Effector memory CD4-positive, alpha-beta T cell (primary cell): ENCODE measurements around the gene COMMD1.
"Not testable (repeated sequence)": the region's sequence is repeated elsewhere in the genome, so short reads cannot be mapped to it uniquely, and the experiment has no call there.

Experiments used
- DNase-seq, 3 donors: peaks; one replicate each; pipeline ENCODE4 v3.0.0-alpha.2; 2020
- H3K27ac ChIP-seq: 2 replicates; pipeline ENCODE4 v1.7.0; 2013; ENCODE audit warnings: mild to moderate bottlenecking, low read length, moderate library complexity; ENCODE audit not compliant: insufficient read depth, poor library complexity, severe bottlenecking
- H3K27me3 ChIP-seq: replicated peaks from 2 replicates; pipeline ENCODE4 v1.7.0; 2013; ENCODE audit warnings: mild to moderate bottlenecking, low read length; ENCODE audit not compliant: insufficient read depth, control insufficient read depth, poor library complexity, severe bottlenecking
- H3K36me3 ChIP-seq: 2 replicates; pipeline ENCODE4 v1.7.0; 2013; ENCODE audit warnings: mild to moderate bottlenecking, low read length, moderate library complexity; ENCODE audit not compliant: control insufficient read depth, insufficient read depth
- H3K4me1 ChIP-seq: 2 replicates; pipeline ENCODE4 v1.7.0; 2013; ENCODE audit warnings: low read length, mild to moderate bottlenecking; ENCODE audit not compliant: control insufficient read depth, insufficient read depth, poor library complexity, severe bottlenecking
- H3K4me3 ChIP-seq: 2 replicates; pipeline ENCODE4 v1.7.0; 2013; ENCODE audit warnings: low read length, low read depth, mild to moderate bottlenecking; ENCODE audit not compliant: insufficient read depth, poor library complexity, severe bottlenecking
- H3K9me3 ChIP-seq: 2 replicates; pipeline ENCODE4 v1.7.0; 2013; ENCODE audit warnings: mild to moderate bottlenecking, low read length, moderate library complexity; ENCODE audit not compliant: control insufficient read depth

COMMD1 gene

DNA sequence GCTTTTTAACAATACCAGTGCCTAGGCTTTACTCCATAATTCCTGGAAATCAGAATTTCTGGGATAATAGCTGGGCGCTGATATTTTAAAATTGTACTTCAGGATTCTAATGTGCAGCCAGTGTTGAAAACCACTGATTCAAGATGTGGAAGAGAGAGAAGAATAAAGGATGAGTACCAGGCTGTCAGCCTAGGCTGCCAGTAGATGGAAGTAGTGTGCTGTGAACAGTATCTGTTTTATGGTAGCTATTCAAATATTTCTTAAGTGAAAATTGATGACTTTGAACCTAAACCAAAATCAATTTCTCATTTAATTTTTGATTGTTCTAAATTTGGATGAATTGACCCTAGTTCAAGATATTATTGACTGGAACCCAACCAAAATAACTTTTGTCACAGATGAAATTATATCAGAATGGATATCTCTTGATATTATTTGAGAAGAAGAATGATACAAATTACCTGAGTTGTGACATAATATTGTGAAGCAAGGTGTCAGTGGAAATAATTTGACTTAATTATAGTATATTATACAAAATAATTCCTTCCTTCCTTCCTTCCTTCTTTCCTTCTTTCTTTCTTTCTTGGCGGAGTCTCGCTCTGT, 88.0 kb downstream of the COMMD1 start:
- H3K9me3 ChIP-seq = no peaks in the 10 kb centered on the region
- no peak for DNase-seq

DNA sequence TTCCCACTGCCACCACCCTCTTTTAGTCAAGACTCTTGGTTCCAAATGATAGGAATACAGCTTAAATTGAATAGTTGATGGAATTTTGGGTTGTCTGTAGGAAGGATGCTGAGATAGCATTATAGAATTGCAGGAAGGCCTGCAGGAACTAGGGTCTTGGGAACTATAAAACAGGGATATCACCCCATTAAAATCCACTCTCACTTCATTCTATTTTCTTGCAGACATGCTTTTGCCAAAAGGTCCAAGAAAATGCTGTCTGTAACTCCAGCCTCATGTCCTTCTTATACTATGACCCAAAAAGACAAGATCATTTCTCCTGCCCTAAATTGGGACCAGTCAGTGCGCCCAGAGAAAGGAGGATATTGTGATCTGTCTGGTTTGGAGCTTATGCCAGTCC, 89.1 kb downstream of the COMMD1 start:
- Histone ChIP-seq H3K27ac (no peak overlapping the region), H3K9me3 (no peaks in the 10 kb centered on the region), H3K4me3 (no peak overlapping the region), H3K4me1 (no peaks in the 10 kb centered on the region), H3K27me3 (no peaks in the 10 kb centered on the region), H3K36me3 (no peaks in the 10 kb centered on the region)
- no peak for DNase-seq

More for the DNA sequence above, 88.0 kb downstream of the COMMD1 start:
- Histone ChIP-seq H3K36me3 (no peaks in the 10 kb centered on the region), H3K27me3 (no peaks in the 10 kb centered on the region), H3K4me3 (no peak overlapping the region), H3K27ac (no peak overlapping the region), H3K4me1 (no peaks in the 10 kb centered on the region)

DNA sequence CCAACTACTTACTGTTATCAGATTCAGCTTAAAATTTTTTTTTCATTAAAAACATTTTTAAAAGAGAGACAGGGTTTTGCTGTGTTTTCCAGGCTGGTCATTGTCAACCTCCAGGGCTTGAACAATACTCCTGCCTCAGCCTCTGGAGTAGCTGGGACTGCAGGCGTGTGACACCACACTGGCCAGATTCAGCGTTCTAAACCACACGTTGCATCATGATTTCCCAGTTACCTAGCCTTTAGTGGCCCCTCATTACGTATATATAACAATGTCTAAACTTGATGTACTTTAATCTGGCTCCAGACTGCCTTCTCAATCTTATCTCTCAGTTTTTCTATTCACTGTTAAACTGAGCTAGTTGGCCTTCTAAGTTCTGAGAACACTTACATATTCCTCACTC, 89.6 kb downstream of the COMMD1 start:
- H3K36me3 ChIP-seq = no peaks in the 10 kb centered on the region
- H3K4me3 ChIP-seq = no peak overlapping the region
- H3K4me1 ChIP-seq = no peaks in the 10 kb centered on the region
- DNase-seq = no peak
- no peaks in the 10 kb centered on the region for H3K27me3 ChIP-seq
- H3K27ac ChIP-seq = no peak overlapping the region
- no peaks in the 10 kb centered on the region for H3K9me3 ChIP-seq

DNA sequence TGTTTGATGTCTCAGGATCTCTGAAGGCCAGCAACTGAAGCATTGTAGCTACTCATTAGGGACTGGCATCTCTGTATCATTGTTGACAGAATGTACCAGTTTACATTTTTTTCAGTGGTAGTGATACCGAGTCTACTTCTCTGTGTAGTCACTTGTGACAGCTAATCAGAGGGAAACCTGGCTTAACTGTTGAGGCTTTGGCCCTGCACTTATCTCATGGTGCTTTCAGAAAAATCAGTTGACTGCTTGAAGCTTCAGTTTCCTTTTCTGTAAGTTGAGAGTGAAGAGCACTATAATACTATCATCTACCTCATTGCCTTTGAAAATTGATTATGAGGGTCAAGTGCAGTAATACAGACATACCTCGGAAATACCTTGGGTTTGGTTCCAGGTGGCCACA, 90.0 kb downstream of the COMMD1 start:
- H3K27ac ChIP-seq = no peak overlapping the region

DNA sequence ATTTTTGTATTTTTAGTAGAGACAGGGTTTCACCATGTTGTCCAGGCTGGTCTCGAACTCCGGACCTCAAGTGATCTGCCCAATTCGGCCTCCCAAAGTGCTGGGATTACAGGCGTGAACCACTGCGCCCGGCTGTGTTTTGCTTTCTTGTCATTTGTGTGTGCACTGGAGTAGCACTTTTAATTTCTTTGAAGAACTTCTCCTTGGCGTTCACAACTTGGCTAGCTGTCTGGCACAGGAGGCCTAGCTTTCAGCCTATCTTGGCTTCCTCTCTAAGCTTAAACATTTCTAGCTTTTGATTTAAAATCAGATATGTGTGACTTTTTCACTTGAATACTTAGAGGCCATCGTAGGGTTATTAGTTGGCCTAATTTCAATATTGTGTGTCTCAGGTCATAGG, 93.0 kb downstream of the COMMD1 start:
- Histone ChIP-seq H3K4me3 (no peak overlapping the region), H3K4me1 (no peaks in the 10 kb centered on the region), H3K36me3 (peaks cover 10% of the 10 kb centered on the region), H3K9me3 (no peaks in the 10 kb centered on the region), H3K27ac (no peak overlapping the region), H3K27me3 (no peaks in the 10 kb centered on the region)
- DNase-seq = no peak

More for the DNA sequence above, 90.0 kb downstream of the COMMD1 start:
- Histone ChIP-seq H3K9me3 (no peaks in the 10 kb centered on the region), H3K27me3 (no peaks in the 10 kb centered on the region), H3K36me3 (peaks cover under 1% of the 10 kb centered on the region), H3K4me3 (no peak overlapping the region), H3K4me1 (no peaks in the 10 kb centered on the region)
- DNase-seq = no peak

DNA sequence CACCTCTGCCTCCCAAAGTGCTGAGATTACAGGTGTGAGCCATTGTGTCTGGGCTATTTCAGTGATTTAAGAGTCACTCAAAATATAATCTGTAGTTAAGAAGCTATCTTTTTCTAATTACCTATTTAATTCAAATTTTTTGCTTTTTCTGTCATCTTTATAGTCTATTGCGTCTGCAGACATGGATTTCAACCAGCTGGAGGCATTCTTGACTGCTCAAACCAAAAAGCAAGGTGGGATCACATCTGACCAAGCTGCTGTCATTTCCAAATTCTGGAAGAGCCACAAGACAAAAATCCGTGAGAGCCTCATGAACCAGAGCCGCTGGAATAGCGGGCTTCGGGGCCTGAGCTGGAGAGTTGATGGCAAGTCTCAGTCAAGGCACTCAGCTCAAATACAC, 95.1 kb downstream of the COMMD1 start:
- Histone ChIP-seq H3K4me3 (no peak overlapping the region), H3K36me3 (peaks cover 10% of the 10 kb centered on the region), H3K4me1 (no peaks in the 10 kb centered on the region), H3K9me3 (no peaks in the 10 kb centered on the region), H3K27ac (no peak overlapping the region), H3K27me3 (no peaks in the 10 kb centered on the region)
- DNase-seq = no peak

DNA sequence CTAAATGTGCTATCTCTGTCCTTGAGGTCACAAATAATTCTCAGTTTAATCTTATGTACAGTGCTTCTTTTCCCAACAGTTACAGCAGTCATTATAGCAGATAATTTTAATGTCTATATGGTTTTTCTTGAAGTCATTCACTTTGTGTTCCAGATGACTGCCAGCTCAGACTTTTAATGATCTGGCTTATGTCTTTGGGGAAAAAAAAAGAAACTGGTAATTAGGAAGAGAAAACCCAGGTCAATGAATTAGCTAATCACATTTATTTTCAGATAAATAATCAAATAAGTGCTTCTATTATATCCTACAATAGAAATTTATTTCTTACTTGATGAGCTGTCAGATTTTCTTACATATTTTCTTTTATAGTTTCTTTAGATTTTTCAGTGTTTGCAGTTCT, 96.0 kb downstream of the COMMD1 start:
- DNase-seq = no peak
- Histone ChIP-seq H3K4me1 (no peaks in the 10 kb centered on the region), H3K4me3 (no peak overlapping the region), H3K27ac (no peak overlapping the region), H3K27me3 (no peaks in the 10 kb centered on the region), H3K9me3 (no peaks in the 10 kb centered on the region), H3K36me3 (peaks cover 10% of the 10 kb centered on the region)

DNA sequence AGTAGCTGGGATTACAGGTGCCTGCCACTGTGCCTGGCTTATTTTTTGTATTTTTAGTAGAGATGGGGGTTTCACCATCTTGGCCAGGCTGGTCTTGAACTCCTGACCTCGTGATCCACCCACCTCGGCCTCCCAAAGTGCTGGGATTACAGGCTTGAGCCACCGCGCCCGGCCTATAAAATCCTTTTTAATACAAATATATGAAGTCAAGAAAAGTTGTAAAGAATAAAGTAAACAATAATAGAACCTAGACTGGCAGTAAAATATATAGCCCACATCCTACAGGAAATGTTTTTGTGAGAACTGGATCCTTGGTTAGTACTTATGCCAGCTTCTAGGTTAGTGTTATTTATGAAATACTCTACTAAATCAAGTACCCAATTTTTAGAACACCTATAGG, 99.0 kb downstream of the COMMD1 start:
- DNase-seq, H3K9me3 ChIP-seq, H3K27me3 ChIP-seq, H3K4me3 ChIP-seq, H3K27ac ChIP-seq, H3K4me1 ChIP-seq, H3K36me3 ChIP-seq: not testable (repeated sequence)

DNA sequence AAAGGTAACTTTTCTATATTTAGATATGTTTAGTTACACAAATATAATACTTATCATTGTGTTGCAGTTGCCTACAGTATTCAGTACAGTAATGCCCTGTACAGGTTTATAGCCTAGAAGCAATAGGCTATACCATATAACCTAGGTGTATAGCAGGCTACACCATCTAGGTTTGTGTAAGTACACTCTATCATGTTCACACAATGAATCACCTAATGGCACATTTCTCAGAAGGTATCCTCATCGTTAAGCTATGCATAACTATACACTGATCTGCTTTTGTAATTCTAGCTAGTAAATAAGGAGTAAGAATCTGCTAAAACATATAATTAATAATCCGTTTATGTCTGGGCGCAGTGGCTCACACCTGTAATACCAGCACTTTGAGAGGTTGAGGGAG, 102.1 kb downstream of the COMMD1 start:
- no peaks in the 10 kb centered on the region for H3K27me3 ChIP-seq
- H3K27ac ChIP-seq = no peak overlapping the region
- no peaks in the 10 kb centered on the region for H3K9me3 ChIP-seq
- no peak overlapping the region for H3K4me3 ChIP-seq
- H3K36me3 ChIP-seq = no peaks in the 10 kb centered on the region
- no peaks in the 10 kb centered on the region for H3K4me1 ChIP-seq
- no peak for DNase-seq

DNA sequence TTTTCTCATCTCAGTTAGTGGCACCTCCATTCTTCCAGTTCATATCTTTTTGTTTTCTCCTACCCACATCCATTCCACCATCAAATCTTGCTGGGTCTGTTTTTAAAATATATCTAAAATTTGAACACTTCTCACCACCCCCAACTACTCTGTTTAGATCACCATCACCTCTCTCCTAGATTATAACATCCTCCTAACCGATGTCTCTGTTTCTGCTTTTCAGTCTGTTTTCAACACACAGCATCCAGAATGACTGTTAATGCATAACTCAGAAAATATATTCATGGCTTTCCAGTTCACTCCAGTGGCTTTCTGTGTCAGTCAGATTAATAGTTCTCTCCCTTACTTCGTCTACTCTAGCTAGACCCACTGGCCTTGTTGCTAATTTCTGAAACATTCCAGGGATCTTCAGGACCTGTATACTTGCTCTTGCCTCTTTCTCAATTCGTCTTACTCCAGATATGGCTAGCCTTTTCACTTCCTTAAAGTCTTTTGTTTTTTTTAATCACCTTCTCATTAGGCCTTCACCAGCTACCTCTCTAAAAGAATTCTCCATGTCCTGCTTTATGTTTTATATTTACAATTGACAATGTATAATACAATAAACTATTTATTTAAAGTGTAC, 105.3 kb downstream of the COMMD1 start:
- Histone ChIP-seq H3K4me3 (no peak overlapping the region), H3K27ac (no peak overlapping the region), H3K27me3 (no peaks in the 10 kb centered on the region), H3K9me3 (no peaks in the 10 kb centered on the region), H3K4me1 (no peaks in the 10 kb centered on the region), H3K36me3 (no peaks in the 10 kb centered on the region)
- no peak for DNase-seq
